MM.1S (cell line): ENCODE results near the gene SLC37A1.

ENCODE experiments used
- CTCF ChIP-seq: fragments of 300-600 bp; sonication (generic); IDR thresholded peaks from 2 replicates; pipeline ENCODE4 v1.5.1; 2016; ENCODE audit warnings: antibody characterized with exemption, low read length, mixed read lengths
- EZH2 ChIP-seq: fragments of 300-600 bp; sonication (generic); optimal IDR thresholded peaks from 2 replicates; pipeline ENCODE3; 2017; ENCODE audit warnings: low read depth, mild to moderate bottlenecking, antibody characterized with exemption, low read length, mixed read lengths

GRCh38 chr21:42553435-42553834 is 39.8 kb downstream of the SLC37A1 start:
- TF ChIP-seq CTCF (peak; percentile 53), EZH2 (no peak)
